Peyer's patch (tissue), 4 donors: ENCODE measurements around the gene SPART.

Experiments
- CTCF ChIP-seq, 6 experiments: fragments of 450-650 bp in 4 of 6; fragments of 200-600 bp in 2 of 6; sonication (generic) in 1 of 6; IDR thresholded peaks; one replicate each; pipeline ENCODE4 v1.5.1; 2017 to 2019; ENCODE audit warnings: antibody characterized with exemption in 6 of 6, mild to moderate bottlenecking in 3 of 6, moderate library complexity in 1 of 6
- POLR2A ChIP-seq, 2 donors: fragments of 450-650 bp; IDR thresholded peaks; one replicate each; pipeline ENCODE4 v1.5.1; 2017; ENCODE audit warnings: antibody characterized with exemption in 2 of 2, mild to moderate bottlenecking in 2 of 2, moderate library complexity in 2 of 2

- no peak for TF ChIP-seq POLR2A (IDR thresholded peaks at IDR 0.05)
- no peak for TF ChIP-seq CTCF (IDR thresholded peaks at IDR 0.05)
Observed at GRCh38 chr13:36298535-36299068, 47.6 kb downstream of the SPART start.
